ENCODE data around the gene CYB5RL.
"Not testable (repeated sequence)": the region's sequence is repeated elsewhere in the genome, so short reads cannot be mapped to it uniquely, and the experiment has no call there.

The CYB5RL gene, protein sequence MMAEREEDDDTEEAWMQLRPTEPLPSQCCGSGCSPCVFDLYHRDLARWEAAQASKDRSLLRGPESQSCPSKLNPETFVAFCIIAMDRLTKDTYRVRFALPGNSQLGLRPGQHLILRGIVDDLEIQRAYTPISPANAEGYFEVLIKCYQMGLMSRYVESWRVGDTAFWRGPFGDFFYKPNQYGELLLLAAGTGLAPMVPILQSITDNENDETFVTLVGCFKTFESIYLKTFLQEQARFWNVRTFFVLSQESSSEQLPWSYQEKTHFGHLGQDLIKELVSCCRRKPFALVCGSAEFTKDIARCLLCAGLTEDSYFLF

DNA sequence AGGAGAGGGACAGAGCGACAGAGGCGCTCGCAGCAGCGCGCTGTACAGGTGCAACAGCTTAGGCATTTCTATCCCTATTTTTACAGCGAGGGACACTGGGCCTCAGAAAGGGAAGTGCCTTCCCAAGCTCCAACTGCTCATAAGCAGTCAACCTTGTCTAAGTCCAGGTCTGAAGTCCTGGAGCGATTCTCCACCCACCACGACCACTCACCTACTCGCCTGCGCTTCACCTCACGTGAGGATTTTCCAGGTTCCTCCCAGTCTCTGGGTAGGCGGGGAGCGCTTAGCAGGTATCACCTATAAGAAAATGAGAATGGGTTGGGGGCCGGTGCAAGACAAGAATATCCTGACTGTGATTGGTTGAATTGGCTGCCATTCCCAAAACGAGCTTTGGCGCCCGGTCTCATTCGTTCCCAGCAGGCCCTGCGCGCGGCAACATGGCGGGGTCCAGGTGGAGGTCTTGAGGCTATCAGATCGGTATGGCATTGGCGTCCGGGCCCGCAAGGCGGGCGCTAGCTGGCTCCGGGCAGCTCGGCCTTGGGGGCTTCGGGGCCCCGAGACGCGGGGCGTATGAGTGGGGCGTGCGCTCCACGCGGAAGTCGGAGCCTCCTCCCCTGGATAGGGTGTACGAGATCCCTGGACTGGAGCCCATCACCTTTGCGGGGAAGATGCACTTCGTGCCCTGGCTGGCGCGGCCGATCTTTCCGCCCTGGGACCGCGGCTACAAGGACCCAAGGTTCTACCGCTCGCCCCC is at the start of gene CYB5RL, which contains the start of gene MRPL37:
Gene CYB5RL (minus strand): TSS at position 266 of the 754 bp plus-strand sequence. CDS start 4,414 bp downstream, outside the sequence.
Gene MRPL37 (plus strand): TSS at position 403 of the 754 bp plus-strand sequence. CDS start 77 bp downstream, at position 480.
- DNase-seq (ENCODE audit: low read depth in 1 of 2, low spot score in 1 of 2): peak; percentile 72 to 76

DNA sequence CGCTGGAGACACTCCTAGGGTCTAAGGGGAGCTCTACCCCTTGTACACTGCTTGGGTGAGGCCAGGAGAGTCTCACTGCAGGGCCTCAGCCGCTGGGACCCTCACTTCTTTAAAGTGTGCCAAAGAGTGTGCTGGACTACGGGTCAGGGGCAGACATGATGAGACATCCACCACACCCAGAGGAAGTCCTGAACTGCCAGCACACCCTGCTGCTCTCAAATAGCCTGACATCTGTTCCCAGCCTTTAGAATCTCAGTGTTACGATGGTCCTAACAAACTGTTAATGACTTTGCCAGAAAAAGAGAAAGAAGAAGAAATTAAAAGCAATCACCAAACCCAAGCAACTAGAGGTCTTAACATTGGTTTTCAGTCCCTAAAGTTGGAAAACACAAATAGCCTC is 49.1 kb upstream of the CYB5RL start:
- no peak for DNase-seq (ENCODE audit: low read depth in 1 of 2, low spot score in 1 of 2)

DNA sequence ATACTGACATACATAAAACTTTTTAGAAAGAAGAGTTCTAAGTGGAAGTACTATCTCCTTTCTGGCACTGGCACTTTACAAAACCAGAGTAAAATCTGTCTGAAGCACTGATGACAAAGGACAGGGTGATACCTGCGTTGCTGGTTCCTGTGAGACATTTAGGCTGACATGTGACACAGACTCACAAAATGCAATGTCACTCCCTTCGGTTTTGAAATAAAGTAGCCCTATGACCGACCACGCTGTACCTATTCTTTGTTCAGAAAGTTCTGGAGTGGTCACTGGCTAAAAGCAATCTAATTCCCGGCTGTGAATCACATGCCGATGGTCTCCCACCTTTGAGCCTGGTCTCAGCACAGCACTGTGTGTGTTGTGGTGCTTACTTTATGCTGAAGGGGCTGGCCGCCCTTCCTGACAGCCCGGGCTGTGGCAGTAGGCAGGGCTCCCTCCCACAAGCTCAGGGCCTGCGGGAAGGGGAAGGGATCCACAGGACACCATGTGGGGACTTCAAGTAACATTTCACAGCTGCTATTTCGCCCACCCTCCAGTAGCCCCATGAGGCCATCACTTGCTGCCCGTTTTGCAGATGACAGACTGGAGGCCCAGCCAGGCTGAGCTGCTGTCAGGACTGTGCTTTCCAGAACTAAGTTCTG is 48.2 kb upstream of the CYB5RL start:
- no peak for DNase-seq (ENCODE audit: low read depth in 1 of 2, low spot score in 1 of 2)

DNA sequence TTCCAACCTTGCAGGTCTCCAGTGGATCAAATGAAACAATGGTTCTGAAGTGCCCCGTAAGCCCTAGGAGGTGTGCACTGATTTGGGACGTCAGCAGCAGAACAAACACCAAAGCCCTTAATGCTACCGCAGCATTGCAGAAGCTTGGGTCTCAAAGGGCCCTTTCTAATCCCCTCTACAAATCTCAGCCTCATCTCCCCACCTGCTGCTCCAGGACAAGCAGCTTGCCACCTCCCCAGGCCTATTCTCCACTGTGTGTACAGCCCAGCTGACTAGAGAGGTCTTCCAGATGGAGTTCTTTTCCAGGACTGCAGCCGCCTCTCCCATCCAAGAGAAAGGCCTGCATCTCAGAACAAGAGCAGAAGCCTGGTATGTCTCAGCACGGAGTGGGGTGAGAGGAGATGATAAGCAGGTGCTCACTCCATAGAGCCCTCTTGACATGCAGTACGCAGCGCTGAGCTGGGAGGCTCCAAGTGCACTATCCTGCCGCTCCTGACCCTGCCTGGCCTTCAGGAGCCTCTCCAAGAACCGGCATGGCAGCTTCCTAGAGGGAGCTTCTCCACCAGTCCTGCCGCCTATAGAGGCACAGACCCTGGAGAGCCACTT is 46.4 kb upstream of the CYB5RL start:
- DNase-seq (ENCODE audit: low read depth in 1 of 2, low spot score in 1 of 2): no peak

DNA sequence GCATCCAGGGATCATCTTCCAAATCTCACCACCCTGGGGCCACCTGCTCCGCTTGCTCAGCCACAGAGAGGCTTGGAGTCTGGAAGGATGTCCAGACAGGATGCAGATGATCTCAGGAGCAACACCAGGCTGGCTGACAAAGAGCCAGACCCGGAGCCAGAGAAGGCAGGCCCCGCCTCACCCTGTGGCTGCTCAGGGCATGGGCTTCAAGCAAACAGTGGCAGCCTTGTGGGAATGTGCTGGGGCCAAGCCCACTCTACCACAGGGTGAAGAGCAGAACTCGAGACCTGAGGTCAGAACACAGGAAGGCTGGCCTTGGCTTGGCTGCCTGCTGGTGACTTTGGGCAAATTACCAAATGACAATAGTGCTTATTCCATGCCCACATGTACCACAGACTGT is 45.7 kb upstream of the CYB5RL start:
- no peak for DNase-seq (ENCODE audit: low read depth in 1 of 2, low spot score in 1 of 2)

DNA sequence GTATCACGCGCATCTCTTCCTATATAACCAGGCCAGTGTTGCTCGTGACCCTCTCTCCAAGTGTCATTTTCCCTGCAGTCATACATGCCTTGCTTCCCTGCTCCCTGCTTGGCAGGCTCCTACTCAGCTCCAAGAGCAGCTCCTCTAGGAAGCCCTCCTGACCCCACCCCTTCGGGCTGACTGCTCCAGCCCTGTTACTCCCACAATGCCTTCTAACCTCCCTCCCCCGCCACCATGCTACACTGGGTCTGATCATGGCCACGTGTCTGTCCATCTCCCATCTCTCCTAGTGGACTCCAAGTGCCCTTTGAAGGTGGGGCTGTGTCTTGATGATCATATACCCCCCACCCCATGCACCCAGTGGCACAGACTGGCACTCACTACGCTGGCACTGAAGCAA is 44.8 kb upstream of the CYB5RL start:
- DNase-seq (ENCODE audit: low read depth in 1 of 2, low spot score in 1 of 2): no peak

DNA sequence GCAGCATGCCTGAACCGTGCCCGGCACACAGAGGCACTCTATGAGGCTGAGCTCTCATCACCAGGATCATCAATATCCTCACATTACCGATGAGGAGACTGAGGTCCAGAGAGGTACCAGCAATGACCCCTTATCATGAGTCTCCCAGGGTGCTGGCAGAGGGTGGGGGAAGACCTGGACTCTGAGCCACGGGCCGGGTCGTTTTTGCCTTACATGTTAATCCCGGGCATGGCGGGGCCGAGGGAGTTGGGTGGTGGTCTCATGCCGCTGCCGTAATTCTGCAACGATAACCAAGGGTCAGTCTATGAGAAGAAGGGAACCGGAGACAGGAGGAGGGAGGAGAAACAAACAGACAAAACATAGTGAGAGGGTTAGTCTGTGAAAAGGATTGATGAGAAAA is 43.2 kb upstream of the CYB5RL start:
- DNase-seq (ENCODE audit: low read depth in 1 of 2, low spot score in 1 of 2): no peak

DNA sequence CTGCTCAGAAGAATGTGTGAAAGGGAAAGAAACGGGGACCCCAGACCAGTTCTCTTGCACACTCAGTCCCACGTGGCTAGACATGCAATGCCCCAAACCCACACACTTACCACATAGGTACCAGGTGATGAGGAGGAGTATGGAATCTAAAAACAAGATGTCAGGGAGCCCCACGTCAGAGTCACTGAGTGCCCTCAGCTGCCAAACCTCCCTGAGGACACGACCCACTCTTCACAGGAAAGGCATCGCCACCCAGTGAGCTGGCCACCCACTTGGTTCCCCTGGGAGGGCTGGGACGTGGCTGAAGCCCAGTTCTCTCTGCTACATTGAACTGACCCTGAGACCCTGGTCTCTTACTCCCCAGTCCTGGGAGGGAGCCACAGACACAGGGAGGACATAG is 41.5 kb upstream of the CYB5RL start:
- DNase-seq (ENCODE audit: low read depth in 1 of 2, low spot score in 1 of 2): no peak

DNA sequence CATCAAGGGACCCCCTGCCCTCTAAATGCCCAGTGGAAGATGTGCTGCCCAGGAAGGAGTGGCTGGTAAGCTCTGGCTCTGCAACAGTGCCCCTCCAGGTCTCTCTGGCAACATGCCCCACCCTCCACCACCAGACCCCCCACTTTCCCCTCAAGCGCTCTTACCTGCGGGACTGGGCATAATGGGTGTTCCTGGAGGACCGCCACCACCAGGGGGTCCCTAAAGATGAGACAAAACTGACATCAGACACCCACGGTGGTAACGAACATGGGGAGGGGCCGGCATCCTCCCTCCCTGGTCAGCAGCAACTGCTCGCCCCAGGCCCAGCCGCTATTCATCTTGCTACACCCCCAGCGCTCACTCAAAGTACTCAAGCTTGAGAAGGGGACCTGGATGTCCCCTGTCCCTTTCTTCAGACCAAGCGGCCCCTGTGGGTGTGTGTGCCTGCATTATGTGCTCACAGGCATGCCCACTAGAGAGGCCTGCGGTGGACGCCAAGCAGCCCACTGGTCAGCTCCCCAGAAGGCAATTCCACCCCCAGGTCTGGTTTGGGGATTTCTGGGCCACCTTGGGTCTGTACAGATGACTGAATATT is 41.0 kb upstream of the CYB5RL start:
- DNase-seq (ENCODE audit: low read depth in 1 of 2, low spot score in 1 of 2): no peak

DNA sequence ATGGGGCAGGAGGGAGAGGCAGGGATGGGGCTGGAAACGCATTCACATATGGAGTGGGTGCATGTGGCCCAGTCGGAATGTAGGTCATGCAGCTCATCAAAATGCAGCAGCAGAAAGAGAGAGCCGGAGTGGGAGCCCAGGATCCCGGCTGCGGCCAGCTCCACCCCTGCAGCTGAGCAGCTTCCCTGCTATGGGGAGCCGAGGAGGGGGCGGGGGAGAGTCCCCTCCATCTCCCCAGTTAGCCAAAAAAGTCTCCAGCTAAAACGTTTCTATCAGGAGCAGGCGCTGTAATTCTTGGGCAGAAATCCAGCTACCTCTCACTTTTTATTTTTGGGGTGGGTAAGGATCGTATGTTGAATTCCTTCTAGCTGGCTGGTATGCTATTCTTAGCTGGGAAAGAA is 39.8 kb upstream of the CYB5RL start:
- no peak for DNase-seq (ENCODE audit: low read depth in 1 of 2, low spot score in 1 of 2)

DNA sequence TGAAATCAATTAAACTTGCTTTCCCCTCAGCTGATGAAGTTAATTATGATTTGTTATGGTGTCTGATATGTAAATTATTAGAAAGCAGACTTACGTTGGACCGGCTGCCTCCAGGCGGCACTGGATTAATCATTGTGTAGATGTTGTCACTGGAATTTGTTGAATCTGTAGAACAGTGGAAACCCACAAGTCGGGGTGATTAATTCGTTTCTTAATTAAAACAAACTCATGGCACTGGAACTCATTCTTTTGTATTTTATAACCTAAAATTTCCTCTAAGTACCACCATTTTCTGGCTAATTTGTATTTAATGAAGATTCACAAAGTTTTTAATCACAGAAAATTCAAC is 39.2 kb upstream of the CYB5RL start:
- DNase-seq (ENCODE audit: low read depth in 1 of 2, low spot score in 1 of 2): no peak

DNA sequence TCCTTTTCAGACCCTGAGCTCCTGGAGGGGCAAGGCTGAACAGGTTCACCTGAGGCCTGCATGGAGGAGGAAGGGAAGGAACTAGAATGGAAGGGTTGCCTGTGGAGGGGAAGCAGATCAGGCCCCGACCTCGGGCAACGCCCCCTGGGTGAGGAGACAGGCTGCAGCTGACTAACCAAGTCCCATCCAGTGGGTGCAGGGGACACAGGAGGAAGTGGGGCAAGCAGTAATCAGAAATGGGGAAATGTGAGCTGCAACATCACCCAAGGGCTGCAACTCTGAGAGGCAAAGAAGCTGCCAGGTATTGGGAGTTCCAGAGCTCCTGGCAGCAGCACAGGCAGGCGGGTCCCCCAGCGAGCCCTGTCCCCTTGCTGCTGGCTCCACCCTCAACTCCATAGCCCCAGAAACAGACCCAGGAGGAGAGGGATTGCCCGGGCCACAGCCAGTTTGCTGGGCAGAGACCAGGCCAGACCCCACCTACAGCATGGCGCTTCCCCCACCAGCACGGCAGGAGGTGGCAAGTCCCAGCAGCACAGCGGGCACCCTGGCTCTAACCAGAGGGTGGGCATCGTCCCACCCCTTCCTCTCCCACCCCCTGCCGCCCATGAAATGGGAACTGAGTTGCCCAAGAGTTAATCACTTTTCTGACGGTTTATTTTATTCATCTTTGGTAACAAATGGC is 38.7 kb upstream of the CYB5RL start:
- DNase-seq (ENCODE audit: low read depth in 1 of 2, low spot score in 1 of 2): no peak

DNA sequence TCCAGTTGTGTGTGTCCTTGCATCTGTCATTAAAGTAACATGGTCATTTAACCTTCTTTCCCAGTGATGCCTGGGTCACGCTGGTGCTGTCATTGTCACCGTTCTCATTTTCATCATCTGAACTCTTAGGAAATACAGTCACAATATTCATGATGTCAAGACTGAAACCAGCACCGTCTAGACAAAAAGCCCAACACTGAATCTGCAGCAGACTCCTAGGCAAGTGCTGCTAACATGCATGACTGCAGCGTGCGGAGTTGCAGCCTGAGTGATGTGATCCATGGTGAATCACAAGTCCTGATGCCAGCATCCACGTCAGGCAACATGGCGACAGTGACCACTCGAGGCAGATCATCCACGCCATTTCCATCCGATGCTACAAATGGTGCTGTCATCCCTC is 37.8 kb upstream of the CYB5RL start:
- DNase-seq (ENCODE audit: low read depth in 1 of 2, low spot score in 1 of 2): no peak

DNA sequence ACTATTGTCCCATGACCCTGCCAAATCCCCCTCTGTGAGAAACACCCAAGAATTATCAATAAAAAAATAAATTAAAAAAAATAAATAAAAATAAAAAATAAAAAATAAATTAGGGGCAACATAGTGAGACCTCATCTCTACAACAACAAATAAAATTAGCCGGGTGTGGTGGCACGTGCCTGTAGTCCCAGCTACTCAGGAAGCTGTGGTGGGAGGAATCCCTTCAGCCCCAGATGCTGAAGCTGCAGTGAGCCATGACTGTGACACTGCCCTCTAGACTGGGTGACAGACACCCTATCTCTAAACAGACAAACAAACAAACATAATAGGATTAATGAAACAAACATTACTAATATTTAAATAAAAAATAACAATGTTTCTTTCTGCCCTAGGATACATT is 34.5 kb upstream of the CYB5RL start:
- DNase-seq (ENCODE audit: low read depth in 1 of 2, low spot score in 1 of 2): no peak

DNA sequence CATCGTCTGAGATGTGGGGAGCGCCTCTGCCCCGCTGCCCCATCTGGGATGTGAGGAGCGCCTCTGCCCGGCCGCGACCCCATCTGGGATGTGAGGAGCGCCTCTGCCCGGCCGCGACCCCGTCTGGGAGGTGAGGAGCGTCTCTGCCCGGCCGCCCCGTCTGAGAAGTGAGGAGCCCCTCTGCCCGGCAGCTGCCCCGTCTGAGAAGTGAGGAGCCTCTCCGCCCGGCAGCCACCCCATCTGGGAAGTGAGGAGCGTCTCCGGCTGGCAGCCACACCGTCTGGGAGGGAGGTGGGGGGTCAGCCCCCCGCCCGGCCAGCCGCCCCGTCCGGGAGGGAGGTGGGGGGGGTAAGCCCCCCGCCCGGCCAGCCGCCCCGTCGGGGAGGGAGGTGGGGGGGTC is 33.4 kb upstream of the CYB5RL start:
- DNase-seq (ENCODE audit: low read depth in 1 of 2, low spot score in 1 of 2): not testable (repeated sequence)

DNA sequence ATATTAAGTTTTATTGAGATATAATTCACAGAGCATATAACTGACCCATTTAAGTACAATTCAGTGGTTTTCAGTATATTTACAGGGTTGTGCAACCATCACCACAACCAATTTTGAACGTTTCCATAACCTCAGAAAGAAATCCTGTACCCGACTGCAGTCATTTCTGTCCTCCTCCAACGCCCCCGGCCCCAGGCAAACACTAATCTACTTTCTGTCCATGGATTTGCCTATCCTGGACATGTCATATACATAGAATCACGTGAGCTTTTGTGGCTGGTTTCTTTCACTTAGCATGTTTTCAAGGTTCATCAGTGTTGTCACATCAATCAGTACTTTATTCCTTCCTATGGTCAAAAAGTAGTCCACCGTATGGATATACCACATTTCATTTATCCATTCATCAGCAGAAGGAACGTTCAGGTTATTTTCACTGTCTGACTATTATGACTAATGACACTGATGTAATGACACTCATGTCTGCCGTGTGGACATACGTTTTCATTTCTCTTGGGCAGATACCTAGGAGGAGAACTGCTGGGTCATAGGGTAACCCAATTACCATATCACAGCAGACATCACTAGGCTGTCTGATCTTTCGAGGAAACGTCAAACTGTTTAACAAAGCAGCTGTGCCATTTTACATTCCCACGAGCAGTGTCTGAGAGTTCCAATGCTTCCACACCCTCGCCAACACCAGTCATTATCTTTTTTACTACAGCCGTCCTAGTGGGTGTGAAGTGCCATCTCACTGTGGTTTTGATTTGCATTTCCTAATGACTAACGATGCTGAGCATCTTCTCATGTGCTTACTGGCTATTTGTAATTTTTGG is 30.9 kb upstream of the CYB5RL start:
- no peak for DNase-seq (ENCODE audit: low read depth in 1 of 2, low spot score in 1 of 2)

DNA sequence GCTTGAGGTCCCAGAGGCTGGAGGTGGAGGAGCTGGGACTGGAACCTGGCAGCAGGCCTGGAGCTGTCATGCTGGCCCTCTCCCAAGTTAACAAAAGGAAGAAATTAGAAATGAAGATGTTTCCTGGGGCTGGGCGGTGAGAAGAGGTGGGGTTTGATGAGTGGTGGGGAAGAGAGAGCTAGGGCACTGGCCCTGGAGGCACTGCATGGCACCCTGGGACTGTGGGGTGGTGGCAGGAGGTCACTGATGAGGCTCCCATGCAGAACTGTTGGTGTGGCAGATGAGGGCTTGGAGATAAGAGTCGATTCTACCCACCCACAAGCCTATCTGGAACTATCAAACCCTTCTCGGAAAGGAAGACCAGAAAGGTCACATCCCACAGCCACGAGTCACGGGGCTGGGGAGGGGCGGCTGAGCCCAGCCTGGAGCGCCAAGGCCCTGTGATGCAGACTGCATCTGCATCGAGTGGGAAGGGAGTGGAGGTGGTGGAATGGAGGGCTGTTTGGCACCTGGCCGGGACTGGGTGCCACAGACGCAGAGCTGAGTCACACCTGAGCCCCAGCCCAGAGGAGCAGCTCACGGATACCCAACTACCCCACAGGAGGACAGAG is 29.6 kb upstream of the CYB5RL start:
- no peak for DNase-seq (ENCODE audit: low read depth in 1 of 2, low spot score in 1 of 2)

DNA sequence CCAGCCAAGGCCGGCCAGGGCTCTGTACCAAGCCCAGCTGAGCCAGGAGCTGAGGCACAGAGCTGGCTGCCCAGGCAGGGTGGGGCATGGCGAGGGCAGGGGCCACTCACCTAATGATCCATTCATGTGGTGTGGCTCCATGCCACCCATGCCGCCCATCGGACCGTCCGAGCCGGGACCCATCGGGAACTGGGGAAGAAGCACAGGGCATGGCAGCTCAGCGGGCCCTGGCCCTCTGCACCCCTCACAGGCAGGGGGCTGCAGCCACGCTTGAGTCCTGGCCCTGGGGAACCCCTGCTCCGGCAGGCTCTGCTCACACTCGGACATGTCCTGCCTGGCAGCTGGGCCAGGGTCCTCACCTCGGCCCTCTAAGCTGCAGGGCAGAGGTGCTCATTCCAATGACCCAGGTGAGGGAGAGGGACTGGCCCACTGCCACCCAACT is 28.8 kb upstream of the CYB5RL start:
- DNase-seq (ENCODE audit: low read depth in 1 of 2, low spot score in 1 of 2): no peak

DNA sequence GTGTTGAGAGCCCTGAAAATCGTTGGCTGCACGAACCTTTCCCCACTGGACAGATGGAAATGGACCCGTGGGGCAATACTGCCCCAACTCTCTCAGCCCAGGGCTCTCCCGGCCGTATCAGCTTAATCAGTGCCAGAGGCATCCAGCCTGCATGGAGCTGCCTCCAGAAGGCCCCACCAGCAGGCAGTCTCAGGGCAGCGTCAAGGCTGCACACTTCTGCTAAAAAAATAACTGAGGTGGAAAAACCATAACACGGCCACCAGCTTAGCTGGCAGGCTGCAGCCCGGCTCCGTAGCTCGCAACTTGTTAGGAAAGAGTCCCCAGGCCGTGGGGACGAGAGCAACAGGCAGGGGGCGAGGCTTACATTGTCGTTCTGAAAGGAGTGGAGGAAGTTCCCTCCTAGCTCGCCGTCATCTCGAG is 28.1 kb upstream of the CYB5RL start:
- DNase-seq (ENCODE audit: low read depth in 1 of 2, low spot score in 1 of 2): no peak
